ENCODE measurements around the gene RAP1GAP2.

DNA sequence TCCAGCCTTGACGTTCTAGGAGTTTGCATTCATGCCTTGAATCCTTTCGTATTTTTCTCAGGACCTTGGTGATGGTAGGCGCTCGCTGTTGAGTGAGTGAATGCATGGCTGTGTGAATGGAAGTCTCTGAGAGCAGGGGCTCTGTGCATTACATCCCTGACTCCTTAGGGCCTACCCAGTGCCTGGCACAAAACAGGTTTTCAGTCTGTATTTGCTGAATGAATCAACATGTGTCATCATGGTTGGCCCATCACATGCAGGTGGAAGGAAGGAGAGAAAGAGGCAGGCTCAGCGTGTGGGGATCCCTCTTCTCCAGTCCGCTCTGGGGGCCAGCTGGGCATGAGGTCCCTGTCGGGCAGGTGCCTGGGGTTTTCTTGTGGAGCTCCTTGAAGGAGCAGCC, 8.7 kb downstream of the RAP1GAP2 start:
- TF ChIP-seq, protein P1, sequence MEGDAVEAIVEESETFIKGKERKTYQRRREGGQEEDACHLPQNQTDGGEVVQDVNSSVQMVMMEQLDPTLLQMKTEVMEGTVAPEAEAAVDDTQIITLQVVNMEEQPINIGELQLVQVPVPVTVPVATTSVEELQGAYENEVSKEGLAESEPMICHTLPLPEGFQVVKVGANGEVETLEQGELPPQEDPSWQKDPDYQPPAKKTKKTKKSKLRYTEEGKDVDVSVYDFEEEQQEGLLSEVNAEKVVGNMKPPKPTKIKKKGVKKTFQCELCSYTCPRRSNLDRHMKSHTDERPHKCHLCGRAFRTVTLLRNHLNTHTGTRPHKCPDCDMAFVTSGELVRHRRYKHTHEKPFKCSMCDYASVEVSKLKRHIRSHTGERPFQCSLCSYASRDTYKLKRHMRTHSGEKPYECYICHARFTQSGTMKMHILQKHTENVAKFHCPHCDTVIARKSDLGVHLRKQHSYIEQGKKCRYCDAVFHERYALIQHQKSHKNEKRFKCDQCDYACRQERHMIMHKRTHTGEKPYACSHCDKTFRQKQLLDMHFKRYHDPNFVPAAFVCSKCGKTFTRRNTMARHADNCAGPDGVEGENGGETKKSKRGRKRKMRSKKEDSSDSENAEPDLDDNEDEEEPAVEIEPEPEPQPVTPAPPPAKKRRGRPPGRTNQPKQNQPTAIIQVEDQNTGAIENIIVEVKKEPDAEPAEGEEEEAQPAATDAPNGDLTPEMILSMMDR (IDR thresholded peaks at IDR 0.05; ENCODE audit: borderline replicate concordance, extremely low read depth, low read length, poor library complexity, severe bottlenecking), result no peak
- TF ChIP-seq EZH2 (IDR thresholded peaks at IDR 0.05; ENCODE audit: borderline replicate concordance, low read depth, low read length, severe bottlenecking), result no peak

All from DND-41 (cell line).